Bronchial epithelial cell (primary cell): ENCODE data around the gene SYNGAP1. TPM values are rescaled to one million over a fixed set of nuclear protein-coding genes. Genes with fewer than 3 reads are reported as not detected.

Experiments
- DNase-seq: peaks from one replicate; pipeline ENCODE4 v3.0.0-alpha.2; 2010; ENCODE audit warnings: low read depth
- FAIRE-seq: peaks from 2 replicates; lab custom pipeline; 2011; peaks lifted over from hg19 to GRCh38; lab: Jason Lieb, UNC
- H3K27me3 ChIP-seq: 2 replicates; pipeline ENCODE4 v1.5.1; 2011; ENCODE audit warnings: low read length; ENCODE audit not compliant: control insufficient read depth, insufficient read depth
- H3K36me3 ChIP-seq: 2 replicates; pipeline ENCODE4 v1.5.1; 2011; ENCODE audit warnings: low read length; ENCODE audit not compliant: control insufficient read depth, insufficient read depth
- H3K4me3 ChIP-seq: 2 replicates; pipeline ENCODE4 v1.5.1; 2011; ENCODE audit warnings: mild to moderate bottlenecking, low read depth, low read length, control low read depth
- CTCF ChIP-seq: IDR thresholded peaks from 2 replicates; pipeline ENCODE4 v1.5.1; 2011; ENCODE audit warnings: mild to moderate bottlenecking, moderate library complexity, low read length, control low read depth, inconsistent platforms; ENCODE audit not compliant: insufficient read depth, severe bottlenecking
- total RNA-seq: library from RNA; depleted of rRNA; stranded (reverse); fragments of >200 nt; gene quantifications from 2 replicates; pipeline ENCODE4 v1.2.1, GENCODE V29; 2014

The SYNGAP1 gene
- total RNA-seq, 1 donor from 2014 or later = 0.79 TPM

- FAIRE-seq = no peak
- Histone ChIP-seq H3K4me3 (no peak overlapping the region), H3K27me3 (no peaks in the 10 kb centered on the region), H3K36me3 (peaks cover 16% of the 10 kb centered on the region)
- TF ChIP-seq CTCF = no peak
- DNase-seq = no peak
These were observed 19.2 kb downstream of the SYNGAP1 start for GRCh38 chr6:33438978-33439594.

DNA sequence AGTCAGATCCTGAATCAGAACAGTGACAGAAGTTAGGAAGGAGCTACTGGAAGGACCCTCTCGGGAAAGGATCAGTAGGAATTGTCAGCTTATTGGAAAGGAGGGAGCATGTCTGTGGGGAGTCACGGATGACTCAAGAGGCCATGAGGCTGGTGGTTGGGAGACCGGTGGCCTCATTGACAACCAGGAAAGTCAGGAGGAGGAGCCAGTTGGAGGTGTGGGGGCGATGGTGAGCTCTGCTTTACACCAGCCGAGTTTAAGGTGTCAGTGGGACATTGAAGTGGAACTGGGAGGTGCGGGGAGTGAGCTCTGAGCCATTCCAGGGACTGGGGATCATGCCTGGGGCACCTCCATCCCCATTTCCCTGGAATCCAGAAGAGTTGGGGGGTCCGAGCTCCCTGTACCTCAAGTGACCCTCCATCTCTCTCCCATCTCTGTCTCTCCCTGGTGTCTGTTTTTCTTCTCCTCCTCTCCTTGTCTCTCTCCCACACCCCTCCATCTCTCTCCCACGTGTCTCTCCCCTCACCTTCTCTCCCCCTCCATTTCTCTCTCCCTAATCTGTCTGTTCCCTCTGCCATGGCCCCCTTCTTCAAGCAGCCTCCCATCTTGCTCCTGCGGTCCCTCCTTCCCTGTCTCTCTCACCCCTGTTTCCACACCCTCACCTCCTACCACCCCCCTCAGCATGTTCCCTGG is 20.2 kb downstream of the SYNGAP1 start:
- Histone ChIP-seq H3K27me3 (no peaks in the 10 kb centered on the region), H3K36me3 (peaks cover 17% of the 10 kb centered on the region)
- FAIRE-seq = no peak

DNA sequence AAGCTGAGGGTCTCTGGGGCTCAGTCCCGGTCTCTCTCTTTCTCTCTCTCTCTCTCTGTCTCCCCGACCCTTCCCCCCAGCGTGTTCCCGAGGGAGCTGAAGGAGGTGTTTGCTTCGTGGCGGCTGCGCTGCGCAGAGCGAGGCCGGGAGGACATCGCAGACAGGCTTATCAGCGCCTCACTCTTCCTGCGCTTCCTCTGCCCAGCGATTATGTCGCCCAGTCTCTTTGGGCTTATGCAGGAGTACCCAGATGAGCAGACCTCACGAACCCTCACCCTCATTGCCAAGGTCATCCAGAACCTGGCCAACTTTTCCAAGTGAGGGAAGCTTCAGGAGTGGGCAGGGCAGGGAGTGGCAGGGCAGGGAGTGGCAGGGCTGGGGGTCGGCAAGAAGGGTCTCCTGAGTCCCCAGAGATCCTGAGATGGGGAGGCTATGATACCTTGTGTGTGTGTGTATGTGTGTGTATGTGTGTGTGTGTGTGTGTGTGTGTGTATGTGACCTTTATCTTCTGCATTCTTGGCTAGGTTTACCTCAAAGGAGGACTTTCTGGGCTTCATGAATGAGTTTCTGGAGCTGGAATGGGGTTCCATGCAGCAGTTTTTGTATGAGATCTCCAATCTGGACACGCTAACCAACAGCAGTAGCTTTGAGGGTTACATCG is 20.9 kb downstream of the SYNGAP1 start:
- TF ChIP-seq CTCF = no peak

More for the DNA sequence above, 20.2 kb downstream of the SYNGAP1 start:
- no peak for TF ChIP-seq CTCF
- DNase-seq = no peak
- H3K4me3 ChIP-seq = no peak overlapping the region

DNA sequence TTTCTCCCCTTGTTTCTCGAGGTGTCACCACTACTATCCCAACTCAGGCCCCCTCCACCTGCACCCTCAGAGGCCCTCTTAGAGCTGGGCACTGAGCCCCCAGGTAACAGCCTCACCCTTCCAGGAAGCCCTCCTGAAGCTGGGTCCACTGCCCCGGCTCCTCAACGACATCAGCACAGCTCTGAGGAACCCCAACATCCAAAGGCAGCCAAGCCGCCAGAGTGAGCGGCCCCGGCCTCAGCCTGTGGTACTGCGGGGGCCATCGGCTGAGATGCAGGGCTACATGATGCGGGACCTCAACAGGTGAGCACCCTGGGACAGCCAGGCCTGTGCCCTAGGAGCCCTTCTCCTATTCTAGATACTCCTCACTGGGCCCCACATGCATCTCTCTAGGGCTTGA is 21.6 kb downstream of the SYNGAP1 start:
- FAIRE-seq (no peak), DNase-seq (no peak)
- Histone ChIP-seq H3K27me3 (no peaks in the 10 kb centered on the region), H3K4me3 (no peak overlapping the region), H3K36me3 (peaks cover 14% of the 10 kb centered on the region)
- TF ChIP-seq CTCF = no peak

More for the DNA sequence above, 20.9 kb downstream of the SYNGAP1 start:
- Histone ChIP-seq H3K27me3 (no peaks in the 10 kb centered on the region), H3K36me3 (peaks cover 15% of the 10 kb centered on the region), H3K4me3 (no peak overlapping the region)
- DNase-seq = no peak
- no peak for FAIRE-seq

GRCh38 chr6:33442283-33442682 is 22.4 kb downstream of the SYNGAP1 start:
- Histone ChIP-seq H3K27me3 (no peaks in the 10 kb centered on the region), H3K36me3 (peaks cover 14% of the 10 kb centered on the region), H3K4me3 (no peak overlapping the region)
- no peak for TF ChIP-seq CTCF
- FAIRE-seq (no peak), DNase-seq (no peak)
